ENCODE results near the gene TNS3. TPM values are rescaled to one million over a fixed set of nuclear protein-coding genes. Genes with fewer than 3 reads are reported as not detected.

The TNS3 gene
- total RNA-seq, 1 donor from 2014 or later, result 6.1 TPM

DNA sequence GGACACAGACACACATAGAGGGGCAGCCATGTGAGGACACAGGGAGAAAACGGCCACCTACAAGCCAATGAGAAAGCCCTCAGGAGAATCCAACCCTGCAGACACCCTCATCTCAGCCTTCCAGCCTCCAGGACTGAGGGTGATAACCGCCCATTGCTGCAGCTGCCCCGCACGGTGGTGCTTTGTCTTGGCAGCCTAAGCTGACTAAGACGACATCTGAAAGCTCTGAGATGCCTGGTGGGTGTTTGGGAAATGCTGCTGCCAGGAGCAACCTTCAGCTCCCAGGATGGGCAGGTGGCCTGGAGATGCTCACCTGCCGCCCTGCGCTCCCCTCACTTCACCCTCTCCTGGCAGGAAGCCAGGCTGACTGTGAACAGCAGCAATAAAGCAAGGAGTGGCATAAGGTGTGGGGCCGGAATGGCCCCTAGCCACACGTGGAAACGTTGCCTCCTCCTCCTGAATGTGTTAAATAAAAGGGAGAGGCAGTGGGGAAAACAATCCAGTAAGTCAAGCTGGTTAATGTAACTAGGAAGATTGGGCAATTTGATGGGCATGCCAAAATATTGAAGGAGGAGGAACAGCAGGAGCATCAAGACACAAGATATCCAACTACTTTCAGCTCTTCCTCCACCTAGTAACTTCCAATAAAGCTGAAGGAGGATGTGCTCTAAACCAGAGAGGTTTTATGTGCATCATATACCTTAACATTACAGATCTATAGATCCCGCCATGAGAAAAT, 121.5 kb downstream of the TNS3 start:
- no peak for FAIRE-seq
- no peak for DNase-seq (ENCODE audit: low spot score in 2 of 2)

DNA sequence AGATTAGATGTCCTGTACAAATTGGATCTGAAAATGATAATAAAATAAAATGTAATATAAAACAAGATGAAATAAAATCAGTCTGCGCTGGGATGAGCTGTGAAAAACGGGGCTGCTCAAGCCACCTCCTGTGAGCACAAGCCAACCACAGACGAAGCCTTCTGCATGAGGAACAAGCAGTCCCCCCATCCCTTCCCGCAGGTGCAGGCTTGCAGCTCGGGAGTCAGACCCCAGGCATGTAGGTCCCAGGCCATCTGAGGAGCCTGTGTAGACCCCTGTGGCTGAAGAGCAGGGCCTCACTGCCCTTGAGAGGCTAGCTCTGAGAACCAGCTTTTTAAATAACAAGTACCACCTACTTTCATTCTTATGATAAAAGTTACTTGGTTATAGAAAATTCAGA, 123.4 kb downstream of the TNS3 start:
- DNase-seq (ENCODE audit: low spot score in 2 of 2) (no peak), FAIRE-seq (no peak)

DNA sequence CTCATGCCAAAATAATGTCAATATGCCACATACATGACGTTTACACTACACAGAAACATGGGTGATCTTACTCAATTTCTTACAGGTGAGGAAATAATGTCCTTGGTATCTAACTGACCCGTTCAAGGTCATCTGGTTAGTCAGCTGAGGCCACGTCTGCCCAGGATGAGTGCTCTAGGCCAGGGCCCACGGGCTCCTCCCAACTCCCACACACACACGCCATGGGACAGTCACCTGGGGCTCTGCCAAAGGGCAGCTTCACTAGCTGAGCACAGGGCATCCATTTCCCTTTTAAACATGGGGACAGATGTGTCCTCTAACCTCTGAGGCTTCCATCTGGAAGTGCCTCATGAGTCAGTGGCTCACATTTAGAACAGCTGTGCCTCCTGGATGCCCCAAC, 123.9 kb downstream of the TNS3 start:
- DNase-seq (ENCODE audit: low spot score in 2 of 2) (peak in 1 of 2 donors; percentile 29), FAIRE-seq (no peak)

DNA sequence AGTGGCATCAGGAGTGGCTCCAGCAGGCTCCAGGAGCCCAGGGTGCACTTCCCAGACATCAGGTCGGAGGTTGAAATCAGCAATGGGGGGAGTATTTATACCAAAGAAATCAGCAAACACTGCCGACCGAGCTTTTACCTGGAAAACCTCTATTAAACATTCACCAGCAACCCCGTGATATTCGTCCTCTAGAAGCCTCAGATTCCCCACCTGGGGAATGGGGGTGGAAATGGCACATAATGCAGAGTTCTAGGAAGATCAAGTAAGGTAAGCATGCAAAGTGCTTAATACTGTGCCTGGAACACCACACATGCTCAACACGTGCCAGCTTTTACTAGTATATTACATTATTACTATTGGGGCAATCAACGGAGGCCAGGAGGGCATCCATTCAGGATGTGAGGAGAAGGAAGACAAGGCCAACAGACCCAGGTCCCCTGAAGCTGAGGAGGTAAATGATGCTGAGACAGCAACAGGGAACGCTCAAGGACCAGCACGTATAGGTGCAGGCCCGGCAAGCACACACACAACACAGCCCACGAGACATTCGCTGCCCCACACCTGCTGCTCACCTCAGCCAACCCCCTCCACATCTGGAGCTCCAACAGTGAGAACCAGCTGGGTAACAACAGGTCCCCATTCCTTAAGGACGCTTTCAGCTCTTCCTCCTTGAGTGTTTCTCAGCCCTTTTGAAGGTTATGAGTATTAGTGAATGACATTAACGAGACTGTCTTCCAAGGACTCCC, 125.5 kb downstream of the TNS3 start:
- DNase-seq (ENCODE audit: low spot score in 2 of 2) (no peak), FAIRE-seq (no peak)

DNA sequence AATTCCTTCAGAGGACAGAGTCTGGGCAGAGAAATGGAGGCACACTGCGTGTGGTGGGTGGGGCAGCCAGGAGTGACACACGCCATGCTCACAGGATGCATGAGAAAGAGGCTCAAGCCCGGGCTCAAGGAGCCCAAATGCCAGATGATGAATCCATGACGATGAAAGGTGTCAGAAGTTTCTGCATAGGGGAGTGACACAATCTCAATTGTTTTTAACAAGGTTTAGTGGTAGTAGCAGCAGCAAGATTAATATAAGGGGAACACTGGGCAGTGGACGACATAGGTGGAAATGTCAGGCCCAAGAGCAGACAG, 126.1 kb downstream of the TNS3 start:
- DNase-seq (ENCODE audit: low spot score in 2 of 2), result no peak
- FAIRE-seq, result no peak

DNA sequence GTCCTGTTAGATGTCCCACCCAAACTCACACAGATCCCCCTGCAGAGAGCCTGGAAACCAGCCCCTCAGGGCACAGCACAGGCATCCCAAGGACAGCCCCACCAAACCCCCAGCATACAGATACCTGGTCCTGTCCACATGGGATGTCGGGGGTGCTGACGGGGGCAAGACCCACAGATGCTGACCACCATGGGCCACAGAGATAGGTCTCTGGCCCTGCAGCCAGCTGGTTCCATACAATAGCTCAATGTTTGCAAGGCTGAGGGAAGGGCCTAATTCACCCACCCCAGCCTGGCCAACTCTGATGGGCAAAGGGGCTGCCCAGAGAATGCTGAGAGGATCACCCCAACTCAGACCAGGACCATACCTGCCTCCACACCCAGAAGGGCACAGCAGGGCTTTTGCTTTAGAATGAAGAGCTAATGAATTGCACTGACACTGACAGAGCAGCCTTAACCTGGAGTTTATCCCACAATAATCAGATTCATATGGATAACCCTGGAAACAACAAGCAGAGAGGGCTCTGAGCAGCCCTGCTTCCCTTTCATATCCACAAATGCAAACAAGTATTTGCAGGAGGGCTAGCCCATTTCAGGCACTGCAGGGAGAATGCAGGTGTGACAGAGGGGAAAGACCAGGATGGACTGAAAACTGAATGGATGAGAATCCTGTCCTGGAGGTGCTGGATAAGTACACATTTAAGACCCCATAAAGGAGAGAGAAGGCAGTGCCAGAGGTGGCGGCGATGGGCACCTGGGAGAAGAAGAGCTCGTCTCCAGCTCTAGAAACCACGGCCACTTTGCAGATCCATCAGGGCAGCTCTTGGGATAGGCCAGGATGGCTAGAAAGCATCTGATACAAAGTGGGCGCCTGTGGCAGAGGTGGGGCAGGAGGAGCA, 126.7 kb downstream of the TNS3 start:
- no peak for DNase-seq (ENCODE audit: low spot score in 2 of 2)
- no peak for FAIRE-seq

DNA sequence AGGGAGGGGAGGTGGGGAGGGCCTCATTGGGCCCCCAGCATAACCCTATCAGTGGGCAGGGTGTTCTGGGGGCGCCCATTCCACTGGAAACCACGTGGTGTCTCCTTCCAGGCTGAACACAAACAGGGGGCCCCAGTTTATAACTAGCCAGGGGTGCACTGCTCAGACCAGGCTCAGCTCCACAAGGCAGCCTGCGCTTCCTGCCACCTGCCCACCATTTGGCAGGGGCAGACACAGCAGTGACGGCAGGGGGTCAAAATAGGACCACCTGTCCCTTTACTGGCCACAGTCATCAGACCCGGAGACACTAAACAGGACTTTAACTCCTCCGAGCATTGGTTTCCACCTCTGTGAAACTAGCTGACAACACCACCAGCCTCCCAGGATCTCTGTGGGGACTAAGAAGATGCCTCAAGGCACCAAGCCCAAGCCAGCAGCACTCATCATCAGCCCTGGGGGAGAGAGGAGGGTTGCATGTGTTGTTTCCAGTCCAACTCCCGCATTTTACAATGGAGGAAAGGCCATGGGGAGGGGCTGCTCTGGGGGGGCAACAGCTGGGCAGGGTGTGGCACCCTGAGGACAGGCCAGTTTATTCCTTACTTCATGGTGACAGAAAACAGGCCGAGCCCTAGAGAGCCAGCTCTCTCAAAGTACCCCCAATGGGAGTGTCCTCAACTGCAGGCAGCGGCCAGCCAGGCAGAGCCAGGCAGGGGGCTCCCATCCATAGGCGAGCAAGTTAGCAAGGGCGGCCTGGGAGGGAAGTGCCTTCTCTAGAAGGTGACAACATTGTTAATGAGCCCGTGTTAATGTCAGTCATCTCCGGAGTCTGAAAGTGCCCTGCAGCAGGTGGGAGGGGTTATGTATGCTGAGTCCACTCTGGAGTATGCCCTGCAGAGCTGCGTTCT, 127.6 kb downstream of the TNS3 start:
- DNase-seq (ENCODE audit: low spot score in 2 of 2), result no peak
- no peak for FAIRE-seq

DNA sequence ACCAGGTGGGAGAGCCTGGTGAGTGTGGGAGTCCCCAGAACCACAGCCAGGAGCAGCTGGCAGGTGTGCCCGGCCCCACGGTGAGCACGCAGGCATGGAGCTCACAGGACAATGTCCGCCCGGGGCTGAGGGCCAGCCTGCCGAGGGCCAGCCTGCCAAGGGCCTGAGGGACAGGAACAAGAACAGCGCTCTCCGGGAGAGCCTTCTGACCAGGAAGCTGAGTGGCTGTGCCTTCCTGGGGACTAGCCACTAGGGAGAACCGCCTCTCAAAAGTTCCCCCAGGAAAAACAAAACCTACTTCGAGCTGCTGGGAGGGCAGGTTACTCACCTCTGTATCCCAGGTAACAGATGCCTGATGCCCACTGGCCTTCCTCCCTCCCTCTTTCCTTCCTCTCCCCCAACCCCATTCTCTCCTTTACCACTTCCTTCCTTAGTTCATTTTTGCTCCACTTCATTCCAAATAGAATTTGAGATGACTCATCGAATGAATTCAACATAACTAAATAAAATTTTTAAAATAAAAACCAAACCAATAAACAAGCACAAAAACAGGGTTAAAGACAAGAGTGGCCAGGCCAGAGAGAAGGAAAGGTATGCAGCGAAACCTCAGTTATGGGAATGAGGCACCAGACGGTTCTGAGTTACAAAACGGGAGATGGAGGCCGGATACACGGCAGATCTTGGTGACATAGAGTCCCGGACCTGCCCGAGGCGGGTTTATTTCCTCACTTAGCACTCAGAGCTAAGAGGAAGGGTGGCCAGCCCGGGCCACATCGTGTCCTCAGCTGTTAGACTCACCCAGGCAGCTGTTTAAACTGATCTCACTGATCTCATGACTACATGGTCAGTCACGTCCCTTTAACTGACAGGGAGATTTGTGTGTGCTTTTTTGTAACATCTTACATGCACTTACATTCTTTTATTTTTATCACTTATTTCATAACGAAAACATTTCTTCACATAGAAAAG, 128.5 kb downstream of the TNS3 start:
- peak in 1 of 2 donors; percentile 36 for DNase-seq (ENCODE audit: low spot score in 2 of 2)
- FAIRE-seq, result no peak

DNA sequence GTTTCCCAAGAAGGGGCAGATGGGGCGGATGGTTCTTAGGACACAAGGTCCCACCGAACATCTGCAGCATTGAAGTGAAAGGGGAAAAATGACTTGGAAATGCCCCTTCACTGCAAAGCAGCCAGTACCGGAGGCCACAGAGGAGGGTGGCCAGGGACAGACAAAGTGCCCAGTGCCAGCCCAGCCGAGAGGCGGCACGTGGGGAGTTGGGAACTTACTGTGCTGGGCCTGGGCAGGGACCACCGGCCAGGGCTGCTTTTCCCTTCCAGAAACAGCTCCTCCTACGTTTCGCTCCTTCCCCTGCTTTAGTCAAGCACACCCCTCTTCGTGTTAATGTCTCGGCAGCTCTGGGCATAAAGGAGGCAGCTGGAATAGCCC, 129.2 kb downstream of the TNS3 start:
- DNase-seq (ENCODE audit: low spot score in 2 of 2) (no peak), FAIRE-seq (no peak)

DNA sequence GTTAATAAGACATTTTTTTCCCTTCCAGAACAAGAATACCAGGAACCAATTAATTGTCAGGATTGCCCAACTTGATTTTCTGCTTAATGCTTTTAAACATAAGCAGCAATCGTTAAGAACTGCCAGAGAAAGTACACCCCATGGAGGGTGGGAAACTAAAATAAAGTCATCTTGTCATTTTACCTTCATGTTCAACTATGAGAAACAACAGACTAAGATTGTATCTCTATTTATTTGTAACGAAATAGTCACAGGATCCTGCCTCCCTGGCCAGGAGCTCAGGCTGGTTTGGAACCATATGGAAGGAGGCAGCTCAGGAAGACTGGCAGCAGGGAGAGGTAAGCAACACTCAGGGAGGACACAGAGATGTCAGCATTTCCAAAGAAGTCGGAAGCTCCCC, 129.6 kb downstream of the TNS3 start:
- DNase-seq (ENCODE audit: low spot score in 2 of 2) (no peak), FAIRE-seq (no peak)

DNA sequence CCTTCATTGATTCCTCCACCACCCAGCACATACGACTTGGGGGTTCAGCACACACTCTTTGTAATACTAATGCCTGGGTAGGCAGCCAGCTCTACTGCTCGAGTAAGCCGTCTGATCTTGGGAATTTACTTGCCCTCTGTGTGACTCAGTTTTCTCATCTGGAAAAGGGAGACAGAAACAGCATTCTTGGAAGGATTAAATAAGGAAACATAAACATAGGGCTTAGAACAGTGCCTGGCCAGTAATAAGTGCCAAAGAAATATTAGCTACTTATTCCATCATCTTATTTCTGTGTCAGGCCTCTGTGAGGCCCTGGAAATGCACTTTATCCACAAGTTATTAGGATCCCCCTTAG, 130.1 kb downstream of the TNS3 start:
- DNase-seq (ENCODE audit: low spot score in 2 of 2), result no peak
- FAIRE-seq, result no peak

DNA sequence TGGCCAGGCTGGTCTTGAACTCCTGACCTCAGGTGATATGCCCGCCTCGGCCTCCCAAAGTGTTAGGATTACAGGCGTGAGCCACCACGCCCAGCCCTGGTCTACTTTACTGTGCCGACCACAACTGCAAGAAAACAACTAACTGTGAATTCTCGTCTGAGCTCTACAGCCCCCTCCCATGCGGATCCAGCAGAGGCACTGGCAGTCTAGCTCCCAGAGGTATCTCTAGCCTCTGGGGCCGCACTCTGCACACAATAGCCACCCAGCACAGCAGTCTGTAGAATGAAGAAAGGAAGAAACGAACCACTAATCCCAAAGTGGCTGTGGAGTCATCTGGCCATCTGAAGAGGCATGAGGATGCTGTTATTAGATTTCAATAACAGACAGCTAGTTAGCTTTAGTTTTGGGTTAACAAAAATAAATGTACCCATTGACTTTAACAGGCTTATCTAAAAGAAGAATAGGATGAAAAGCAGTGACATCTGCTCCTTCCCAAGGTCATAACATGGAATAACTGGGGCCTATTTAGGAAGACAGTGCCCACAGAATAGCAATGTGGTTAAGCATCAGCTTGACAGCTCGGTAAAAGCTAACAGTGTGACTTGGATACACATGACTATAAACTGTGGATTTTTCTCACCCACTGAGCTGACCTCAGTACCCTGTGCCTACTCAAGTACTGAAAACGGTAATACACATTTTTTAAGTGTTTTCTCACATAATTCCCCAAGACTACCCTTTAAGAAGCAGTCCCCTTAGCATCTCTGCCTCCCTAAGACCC, 131.9 kb downstream of the TNS3 start:
- no peak for DNase-seq (ENCODE audit: low spot score in 2 of 2)
- FAIRE-seq, result no peak

DNA sequence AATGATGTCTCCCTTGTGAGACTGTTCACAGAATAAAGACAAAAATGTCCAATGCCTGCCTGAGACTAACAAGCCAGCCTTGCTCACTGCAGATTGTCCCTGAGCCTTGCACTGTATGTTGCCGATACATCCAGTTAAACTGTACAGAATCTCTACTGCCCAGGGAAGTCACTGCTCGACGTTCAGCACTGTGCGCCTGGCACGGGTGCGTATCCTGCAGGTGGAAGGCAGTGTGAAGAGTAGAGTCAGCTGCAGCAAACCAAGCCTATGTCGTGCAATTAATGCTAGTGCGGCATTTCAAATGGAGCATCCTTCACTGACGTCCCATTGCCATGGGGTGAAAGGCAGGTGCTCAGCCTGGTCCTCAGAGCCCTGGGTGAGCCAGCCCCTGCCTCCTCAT, 132.9 kb downstream of the TNS3 start:
- FAIRE-seq, result no peak
- DNase-seq (ENCODE audit: low spot score in 2 of 2), result no peak

DNA sequence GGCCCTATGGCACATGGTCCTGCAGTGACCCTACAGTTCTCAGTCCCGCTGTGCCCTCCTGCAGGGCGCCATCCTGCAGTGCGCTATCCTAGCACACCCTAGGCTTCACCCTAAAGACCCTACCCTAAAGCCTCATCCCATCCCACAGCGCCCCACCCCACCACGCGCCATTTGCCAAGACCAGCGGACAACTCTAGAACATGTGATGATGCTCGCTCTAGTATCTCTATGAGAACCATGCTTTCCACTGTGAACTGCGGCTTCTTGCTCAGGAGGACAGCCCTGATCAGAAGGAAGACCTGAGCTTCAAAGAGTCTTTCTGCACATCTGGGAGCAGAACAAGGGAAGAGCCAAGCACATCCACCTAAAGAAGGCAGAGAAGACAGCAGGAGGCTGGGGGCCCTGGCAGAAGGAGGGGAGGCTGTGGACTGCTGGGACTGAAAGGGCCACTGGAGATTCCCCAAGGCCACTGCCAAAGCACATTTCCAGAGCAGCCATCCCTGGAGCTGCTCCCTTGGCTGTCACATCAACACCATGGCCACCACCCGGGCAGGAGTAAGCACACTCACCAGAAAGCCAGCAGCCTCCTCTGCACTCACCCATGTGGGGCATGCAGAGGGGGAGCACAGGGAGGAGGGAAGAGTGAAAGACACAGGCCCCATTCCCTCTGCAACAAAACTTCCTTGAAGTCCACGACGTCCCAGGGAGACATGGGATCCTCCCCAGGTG, 134.1 kb downstream of the TNS3 start:
- DNase-seq (ENCODE audit: low spot score in 2 of 2), result no peak
- no peak for FAIRE-seq

DNA sequence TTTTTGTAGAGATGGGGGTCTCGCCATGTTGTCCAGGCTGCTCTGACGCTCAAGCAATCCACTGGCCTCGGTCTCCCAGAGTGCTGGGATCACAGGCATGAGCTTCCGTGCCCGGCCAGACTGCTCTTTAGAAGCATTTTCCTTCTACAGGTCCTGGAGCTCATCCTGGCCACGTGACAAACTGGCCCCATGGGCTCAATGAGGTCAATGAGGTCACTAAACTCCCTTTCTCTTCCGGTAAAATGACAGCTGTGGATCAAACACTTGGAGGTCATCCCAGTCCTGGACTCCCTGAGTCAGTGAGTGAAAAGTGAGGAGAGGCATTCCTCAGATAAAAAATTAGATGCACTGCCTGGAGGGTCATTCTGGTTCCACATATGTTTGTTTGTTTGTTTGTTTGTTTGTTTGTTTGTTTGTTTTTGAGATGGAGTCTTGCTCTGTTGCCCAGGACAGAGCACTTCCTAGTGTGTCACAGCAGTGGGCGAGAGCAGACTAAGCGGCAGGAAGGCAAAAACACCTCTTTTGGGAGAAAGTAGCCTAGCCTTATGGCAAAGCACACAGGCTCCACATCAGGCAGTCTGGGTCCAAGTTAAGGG, 134.9 kb downstream of the TNS3 start:
- no peak for DNase-seq (ENCODE audit: low spot score in 2 of 2)
- FAIRE-seq, result no peak

DNA sequence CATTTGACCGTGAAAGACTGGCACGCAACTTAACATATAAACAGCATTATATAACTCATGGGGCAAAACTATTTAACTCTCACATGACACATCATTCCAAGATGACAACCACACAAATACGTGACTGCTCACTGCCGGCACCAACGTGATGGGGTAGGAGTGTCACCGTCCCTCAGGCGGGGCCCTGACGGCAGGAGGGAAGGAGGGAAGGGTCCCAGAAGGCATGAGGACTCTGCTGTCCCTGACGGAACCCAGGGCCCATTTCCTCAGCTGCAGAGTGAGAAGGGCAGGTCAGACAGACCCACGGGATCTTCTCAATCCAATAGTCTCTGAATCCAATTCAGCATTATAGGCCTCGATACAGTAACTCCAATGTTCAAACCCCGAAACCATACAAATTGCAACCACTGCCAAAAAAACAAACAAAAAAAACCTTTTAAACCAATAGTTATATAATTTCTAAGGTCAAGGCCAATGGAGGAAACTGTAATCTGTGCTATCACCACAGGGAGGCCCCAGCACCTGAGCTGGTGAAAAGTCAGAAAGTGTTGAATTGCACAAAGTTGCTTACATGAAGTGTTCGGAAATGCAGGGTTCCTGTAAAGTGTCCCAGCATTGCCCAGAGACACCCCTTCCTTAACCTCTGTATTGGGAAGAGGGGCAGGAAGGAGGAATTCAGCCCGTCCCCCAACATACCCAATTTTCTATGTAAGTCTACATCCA, 137.4 kb downstream of the TNS3 start:
- no peak for DNase-seq (ENCODE audit: low spot score in 2 of 2)
- FAIRE-seq, result no peak

DNA sequence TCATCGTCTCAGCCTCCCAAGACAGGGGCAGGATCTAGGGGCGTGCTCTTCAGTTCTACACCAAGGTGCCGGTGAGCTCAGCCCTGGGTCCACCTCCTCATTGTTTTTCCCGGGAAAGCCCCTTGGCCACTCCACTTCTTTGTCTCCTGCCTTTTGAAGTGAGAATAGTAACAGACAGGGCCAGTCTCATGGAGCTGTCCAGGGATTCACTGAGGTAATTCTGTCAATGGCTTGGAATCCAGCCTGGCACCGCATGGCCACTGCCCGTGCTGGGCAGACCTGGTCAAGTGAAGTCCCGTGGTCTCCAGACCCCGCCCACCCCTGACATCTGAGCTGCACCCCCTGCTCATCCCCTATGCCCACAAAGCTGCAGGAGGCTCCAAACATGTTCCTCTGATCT, 138.9 kb downstream of the TNS3 start:
- DNase-seq (ENCODE audit: low spot score in 2 of 2), result no peak
- no peak for FAIRE-seq
